ENCODE measurements around the gene KRTAP4-8. TPM values are rescaled to one million over a fixed set of nuclear protein-coding genes. Genes with fewer than 3 reads are reported as not detected.
"Not testable (repeated sequence)": the region's sequence is repeated elsewhere in the genome, so short reads cannot be mapped to it uniquely, and the experiment has no call there.

The KRTAP4-8 gene
- total and polyA plus RNA-seq, 11 donors: not detected

DNA sequence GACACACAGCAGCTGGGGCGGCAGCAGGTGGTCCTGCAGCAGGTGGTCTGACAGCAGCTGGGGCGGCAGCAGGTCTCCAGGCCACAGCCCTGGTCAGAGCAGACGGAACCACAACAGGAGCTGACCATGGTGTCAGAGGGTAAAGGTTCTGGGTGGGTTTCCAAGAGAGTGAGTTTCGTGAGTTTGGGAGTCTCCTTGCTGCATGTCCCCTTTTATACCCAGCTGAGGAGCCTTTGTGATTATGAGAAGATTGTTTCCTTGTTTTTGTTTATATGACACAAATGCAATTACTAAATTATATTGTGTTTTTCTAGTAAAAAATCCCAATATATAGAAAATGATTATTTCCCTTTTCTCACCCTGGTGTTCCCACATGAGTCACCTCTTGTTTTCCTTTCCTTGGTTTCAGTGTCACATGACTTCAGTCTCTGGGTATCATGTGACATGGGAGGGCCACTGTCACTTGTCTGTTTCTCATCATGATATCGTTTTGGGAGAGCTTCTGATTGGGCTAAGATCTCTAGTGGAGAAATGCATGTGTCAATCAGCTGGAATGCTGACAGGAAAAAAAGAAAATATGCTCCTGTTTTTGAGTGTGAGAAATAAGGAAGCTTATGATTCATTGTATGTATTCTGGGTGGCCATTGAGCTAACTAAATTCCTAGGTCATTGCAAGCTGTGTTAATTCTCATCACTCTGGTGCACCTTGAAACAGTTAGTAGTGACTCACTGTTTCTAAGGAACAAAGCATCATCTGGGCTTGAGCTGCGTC, 42.6 kb upstream of the KRTAP4-8 start, which contains the start of gene KRTAP4-6:
Gene KRTAP4-6 (minus strand): TSS at position 185 of the 772 bp plus-strand sequence. CDS start 57 bp downstream, at position 128.
- H3K4me1 ChIP-seq: no peaks in the 10 kb centered on the region
- intact Hi-C loops (cut with DNase I): no loop called here
- ATAC-seq (no peak), DNase-seq (no peak)
- peaks cover 0 to 23% (median 6%) of the 10 kb centered on the region in 12 donors for H3K9me3 ChIP-seq
- no peak within 1 kb of the TSS for H3K27ac ChIP-seq
- H3K27me3 ChIP-seq: peaks cover 0 to 2% (median 0%) of the 10 kb centered on the region in 9 donors
- WGBS, 4 donors: 76 to 84% (median 82%) methylated on average over 5 to 6 of the region's 6 CpGs
- H3K4me3 ChIP-seq: no peak within 1 kb of the TSS
- no peaks in the 10 kb centered on the region for H3K36me3 ChIP-seq
- TF ChIP-seq POLR2A (IDR thresholded peaks at IDR 0.05): no peak
- TF ChIP-seq CTCF (IDR thresholded peaks at IDR 0.05): no peak

GRCh38 chr17:41139865-41140264, 41.9 kb upstream of the KRTAP4-8 start:
- ATAC-seq; H3K27ac ChIP-seq; H3K36me3 ChIP-seq; H3K4me3 ChIP-seq; H3K4me1 ChIP-seq; H3K27me3 ChIP-seq; DNase-seq; intact Hi-C loops (cut with DNase I): not testable (repeated sequence)
- WGBS, 4 donors: 76 to 88% (median 86%) methylated on average over 11 to 12 of the region's 12 CpGs
- peaks cover 0 to 23% (median 6%) of the 10 kb centered on the region in 12 donors for H3K9me3 ChIP-seq

GRCh38 chr17:41133880-41134735, 36.2 kb upstream of the KRTAP4-8 start:
- peaks cover 0 to 14% (median 0%) of the 10 kb centered on the region in 12 donors for H3K9me3 ChIP-seq
- intact Hi-C loops (cut with DNase I): no loop called here
- no peak overlapping the region for H3K27ac ChIP-seq
- H3K4me1 ChIP-seq: no peaks in the 10 kb centered on the region
- H3K36me3 ChIP-seq: no peaks in the 10 kb centered on the region
- DNase-seq (no peak), ATAC-seq (no peak)
- 69 to 80% (median 72%) methylated on average over 2 of the region's 2 CpGs for WGBS, 4 donors
- H3K4me3 ChIP-seq: no peak overlapping the region
- no peak for TF ChIP-seq POLR2A (IDR thresholded peaks at IDR 0.05)
- no peak for TF ChIP-seq CTCF (IDR thresholded peaks at IDR 0.05)
- peaks cover 0 to 3% (median 0%) of the 10 kb centered on the region in 9 donors for H3K27me3 ChIP-seq

GRCh38 chr17:41131979-41132378, 34.0 kb upstream of the KRTAP4-8 start:
- no peak for ATAC-seq
- Histone ChIP-seq H3K4me1 (no peaks in the 10 kb centered on the region), H3K9me3 (peaks cover 0 to 7% (median 0%) of the 10 kb centered on the region in 12 donors), H3K27me3 (peaks cover 0 to 3% (median 0%) of the 10 kb centered on the region in 9 donors), H3K27ac (no peak overlapping the region), H3K36me3 (no peaks in the 10 kb centered on the region), H3K4me3 (no peak overlapping the region)
- 76 to 81% (median 79%) methylated on average over 3 of the region's 3 CpGs for WGBS, 4 donors
- no peak for DNase-seq
- TF ChIP-seq CTCF (IDR thresholded peaks at IDR 0.05) (no peak), POLR2A (IDR thresholded peaks at IDR 0.05) (no peak)
- intact Hi-C loops (cut with DNase I): no loop called here
